ENCODE results near the gene CACNA1E. TPM values are rescaled to one million over a fixed set of nuclear protein-coding genes. Genes with fewer than 3 reads are reported as not detected.

CACNA1E gene
- total RNA-seq, 2 donors from 2014 or later = 1.7 to 2.2 TPM

DNA sequence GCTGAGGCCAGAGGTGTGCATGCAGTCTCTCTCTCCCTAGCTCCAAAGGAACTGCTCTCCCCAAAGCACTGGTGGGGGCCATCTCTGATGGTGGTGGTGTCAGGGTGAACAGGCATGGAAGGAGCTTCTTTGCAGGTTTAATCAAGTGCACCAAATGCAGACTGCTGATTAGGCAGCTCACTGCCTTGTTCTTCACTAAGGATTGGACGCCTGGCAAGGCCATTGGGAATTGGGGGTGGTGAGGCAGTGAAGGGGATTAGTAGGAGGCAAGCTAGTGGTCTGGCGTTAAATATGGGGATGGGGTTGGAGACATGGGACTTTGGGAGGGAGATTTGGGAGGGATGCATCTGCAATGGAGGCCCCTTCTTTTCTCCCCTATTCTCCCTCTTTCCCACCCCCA is 1.5 kb downstream of the CACNA1E start:
- no peak for DNase-seq (ENCODE audit: low spot score)
- Histone ChIP-seq H3K27ac (no peak overlapping the region), H3K4me3 (no peak overlapping the region), H3K36me3 (no peaks in the 10 kb centered on the region), H3K9me3 (no peaks in the 10 kb centered on the region), H3K4me1 (peaks cover 0 to 12% of the 10 kb centered on the region in 2 donors), H3K27me3 (peaks cover 20 to 34% of the 10 kb centered on the region in 2 donors)
- TF ChIP-seq, protein P1, sequence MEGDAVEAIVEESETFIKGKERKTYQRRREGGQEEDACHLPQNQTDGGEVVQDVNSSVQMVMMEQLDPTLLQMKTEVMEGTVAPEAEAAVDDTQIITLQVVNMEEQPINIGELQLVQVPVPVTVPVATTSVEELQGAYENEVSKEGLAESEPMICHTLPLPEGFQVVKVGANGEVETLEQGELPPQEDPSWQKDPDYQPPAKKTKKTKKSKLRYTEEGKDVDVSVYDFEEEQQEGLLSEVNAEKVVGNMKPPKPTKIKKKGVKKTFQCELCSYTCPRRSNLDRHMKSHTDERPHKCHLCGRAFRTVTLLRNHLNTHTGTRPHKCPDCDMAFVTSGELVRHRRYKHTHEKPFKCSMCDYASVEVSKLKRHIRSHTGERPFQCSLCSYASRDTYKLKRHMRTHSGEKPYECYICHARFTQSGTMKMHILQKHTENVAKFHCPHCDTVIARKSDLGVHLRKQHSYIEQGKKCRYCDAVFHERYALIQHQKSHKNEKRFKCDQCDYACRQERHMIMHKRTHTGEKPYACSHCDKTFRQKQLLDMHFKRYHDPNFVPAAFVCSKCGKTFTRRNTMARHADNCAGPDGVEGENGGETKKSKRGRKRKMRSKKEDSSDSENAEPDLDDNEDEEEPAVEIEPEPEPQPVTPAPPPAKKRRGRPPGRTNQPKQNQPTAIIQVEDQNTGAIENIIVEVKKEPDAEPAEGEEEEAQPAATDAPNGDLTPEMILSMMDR (IDR thresholded peaks at IDR 0.05) = no peak

DNA sequence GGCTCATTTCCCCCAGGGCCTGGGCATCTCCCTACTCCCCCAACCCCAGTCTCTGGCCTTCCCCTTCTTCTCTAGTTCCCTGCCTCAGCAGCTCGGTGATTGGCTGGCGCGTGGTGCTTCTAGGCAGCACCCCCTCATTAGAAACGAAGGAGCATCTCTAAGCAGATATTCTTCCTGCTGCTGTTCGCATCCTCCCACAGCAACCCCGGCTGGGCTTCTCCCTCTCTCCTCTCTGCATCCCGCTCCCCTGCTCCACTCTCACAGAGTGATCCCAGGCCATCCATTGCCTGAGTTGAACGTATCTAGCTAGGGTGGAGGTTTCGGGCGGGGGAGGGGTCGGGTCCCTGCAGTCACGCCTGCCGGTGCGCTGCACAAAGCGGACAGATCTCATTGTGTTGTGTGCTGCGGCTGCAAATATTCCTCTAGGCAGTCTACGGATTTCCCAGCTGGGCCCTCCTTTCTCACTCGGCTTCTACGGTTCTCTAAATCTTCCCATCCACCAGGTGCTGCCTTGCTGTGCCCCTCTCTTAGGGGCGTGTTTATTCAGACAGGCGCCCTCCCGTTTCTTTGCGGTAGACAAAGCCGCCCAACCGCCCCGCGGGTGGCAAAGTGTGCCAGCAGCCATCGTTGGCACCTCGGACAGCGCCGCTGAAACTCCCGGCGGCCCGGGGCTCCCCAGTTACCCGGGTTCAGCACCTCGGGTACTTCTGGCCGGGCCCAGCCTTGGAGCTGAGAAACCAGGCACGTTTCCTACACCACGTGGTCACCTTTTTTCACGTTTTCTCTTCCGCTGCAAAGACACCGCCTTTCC is 2.2 kb downstream of the CACNA1E start:
- TF ChIP-seq, protein P1 (IDR thresholded peaks at IDR 0.05) = no peak
- Histone ChIP-seq H3K9me3 (no peaks in the 10 kb centered on the region), H3K27me3 (peaks cover 20 to 34% of the 10 kb centered on the region in 2 donors), H3K4me1 (peaks cover 0 to 12% of the 10 kb centered on the region in 2 donors), H3K27ac (no peak overlapping the region), H3K4me3 (no peak overlapping the region), H3K36me3 (no peaks in the 10 kb centered on the region)
- no peak for DNase-seq (ENCODE audit: low spot score)

GRCh38 chr1:181486098-181486420 is 2.7 kb downstream of the CACNA1E start:
- Histone ChIP-seq H3K4me3 (no peak overlapping the region), H3K27ac (no peak overlapping the region), H3K4me1 (peaks cover 0 to 12% of the 10 kb centered on the region in 2 donors), H3K27me3 (peaks cover 20 to 34% of the 10 kb centered on the region in 2 donors), H3K36me3 (no peaks in the 10 kb centered on the region), H3K9me3 (no peaks in the 10 kb centered on the region)
- no peak for DNase-seq (ENCODE audit: low spot score)
- TF ChIP-seq, protein P1 (IDR thresholded peaks at IDR 0.05) = no peak

DNA sequence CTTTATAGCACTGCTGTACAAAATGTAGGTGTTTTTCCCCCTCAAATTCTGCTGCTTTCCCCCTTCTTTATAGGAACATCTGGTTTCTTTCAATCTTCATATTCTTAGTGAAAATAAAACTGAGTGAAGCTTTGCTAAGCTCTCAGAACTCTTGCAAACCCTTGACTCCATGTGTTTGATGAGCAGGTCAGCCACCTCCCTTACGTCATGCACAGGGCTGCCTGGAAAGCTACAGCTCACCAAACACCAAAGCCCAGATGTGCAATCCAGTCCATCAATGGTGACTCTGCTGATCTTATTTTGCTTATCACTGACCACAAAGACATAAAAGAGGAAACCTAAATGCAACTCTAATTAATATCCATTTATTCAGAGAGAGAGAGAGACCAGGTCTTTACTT is 5.5 kb downstream of the CACNA1E start:
- no peak for DNase-seq (ENCODE audit: low spot score)
- TF ChIP-seq, protein P1 (IDR thresholded peaks at IDR 0.05) = no peak
- Histone ChIP-seq H3K36me3 (no peaks in the 10 kb centered on the region), H3K27me3 (peaks cover 13 to 14% of the 10 kb centered on the region in 2 donors), H3K27ac (no peak overlapping the region), H3K4me1 (no peaks in the 10 kb centered on the region), H3K9me3 (no peaks in the 10 kb centered on the region), H3K4me3 (no peak overlapping the region)

DNA sequence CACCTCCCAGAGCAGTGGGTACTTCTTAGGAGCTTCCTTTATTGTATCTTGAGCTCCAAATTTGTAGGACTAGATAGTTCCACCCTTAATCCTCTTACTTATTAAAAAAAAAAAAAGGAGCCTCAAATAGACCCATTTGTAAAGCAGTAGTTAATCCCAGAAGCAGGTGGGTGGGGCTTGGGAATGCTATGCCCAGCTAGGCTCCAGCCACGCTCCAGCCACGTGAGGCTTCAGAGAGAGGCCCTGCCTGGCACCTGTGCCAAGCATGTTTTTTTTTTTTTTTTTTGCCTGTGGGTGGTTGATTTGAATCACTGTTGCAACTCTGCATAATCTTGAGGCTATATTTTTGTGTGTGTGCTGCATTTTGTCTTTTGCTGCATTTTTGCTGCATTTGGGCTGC is 7.0 kb downstream of the CACNA1E start:
- DNase-seq (ENCODE audit: low spot score) = no peak
- H3K4me3 ChIP-seq = no peak overlapping the region
- H3K9me3 ChIP-seq = no peaks in the 10 kb centered on the region
- TF ChIP-seq, protein P1 (IDR thresholded peaks at IDR 0.05) = no peak
- H3K27ac ChIP-seq = no peak overlapping the region
- peaks cover 6 to 10% of the 10 kb centered on the region in 2 donors for H3K27me3 ChIP-seq
- no peaks in the 10 kb centered on the region for H3K36me3 ChIP-seq
- no peaks in the 10 kb centered on the region for H3K4me1 ChIP-seq

Data from right atrium auricular region (tissue), 2 donors.